C4-2B (cell line): ENCODE results near the gene CCDC57.

Experiments used
- CTCF ChIP-seq: fragments of 450-650 bp; conservative IDR thresholded peaks from 2 replicates; pipeline ENCODE4 v1.5.1; 2017; ENCODE audit warnings: mild to moderate bottlenecking
- ZFX ChIP-seq: fragments of 450-650 bp; IDR thresholded peaks from 2 replicates; pipeline ENCODE4 v1.6.1; 2017

- TF ChIP-seq CTCF, result no peak
- TF ChIP-seq ZFX, result no peak
Observed at GRCh38 chr17:82094931-82095776, 117.5 kb downstream of the CCDC57 start.
